Panc1 (cell line): ENCODE measurements around the gene S100A12. TPM values are rescaled to one million over a fixed set of nuclear protein-coding genes. Genes with fewer than 3 reads are reported as not detected.

Source experiments
- ATAC-seq: fragments of 200-7000 bp; cut with Tn5 transposase; 2 replicates; pipeline ENCODE4 v1.9.1; 2020; ENCODE audit warnings: mild to moderate bottlenecking, moderate library complexity
- BruUV-seq: library from RNA; stranded (reverse); fragments of 400-500 nt; replicated peaks from 2 replicates; lab custom pipeline; 2021; lab: Mats Ljungman, UMichigan
- CTCF ChIA-PET: fragments of 300-600 bp; sonication (Branson Sonifier 250); formaldehyde crosslinking; loops from one replicate; lab custom pipeline; 2022; ENCODE audit warnings: antibody characterized with exemption; lab: Charles Lee
- POLR2A ChIA-PET: fragments of 300-600 bp; sonication (Branson Sonifier 250); formaldehyde crosslinking; loops from one replicate; lab custom pipeline; 2022; ENCODE audit warnings: antibody characterized with exemption; lab: Charles Lee
- DNase-seq: peaks from one replicate; pipeline ENCODE4 v3.0.0-alpha.2; 2010; ENCODE audit warnings: low read depth, low spot score
- H3K27ac ChIP-seq: 2 replicates; pipeline ENCODE4 v1.5.1; 2011; ENCODE audit warnings: mild to moderate bottlenecking, low read length, inconsistent platforms
- H3K27me3 ChIP-seq: fragments of 200-500 bp; sonication (Bioruptor generic); 2 replicates; pipeline ENCODE4 v1.6.0; 2014; ENCODE audit warnings: low read length, inconsistent platforms; ENCODE audit not compliant: control insufficient read depth, insufficient read depth
- H3K36me3 ChIP-seq: fragments of 200-500 bp; sonication (Bioruptor generic); 2 replicates; pipeline ENCODE4 v1.5.1; 2014; ENCODE audit warnings: inconsistent platforms, mild to moderate bottlenecking, low read length, moderate library complexity; ENCODE audit not compliant: control insufficient read depth, insufficient read depth
- H3K4me1 ChIP-seq: 2 replicates; pipeline ENCODE4 v1.5.1; 2011; ENCODE audit warnings: inconsistent platforms, mild to moderate bottlenecking, low read length, moderate library complexity; ENCODE audit not compliant: control insufficient read depth, insufficient read depth
- H3K4me3 ChIP-seq, 2 experiments: 2 replicates each; pipeline ENCODE4 v1.5.1; 2011 to 2012; ENCODE audit warnings: low read depth in 2 of 2, low read length in 2 of 2, mild to moderate bottlenecking in 2 of 2, inconsistent platforms in 1 of 2, moderate library complexity in 1 of 2
- H3K9me3 ChIP-seq: fragments of 200-500 bp; sonication (Bioruptor generic); 2 replicates; pipeline ENCODE4 v1.5.1; 2014; ENCODE audit warnings: low read depth, mild to moderate bottlenecking, inconsistent platforms, low read length, moderate library complexity; ENCODE audit not compliant: control insufficient read depth, insufficient read depth
- CTCF ChIP-seq: fragments of 450-650 bp; IDR thresholded peaks from 2 replicates; pipeline ENCODE4 v1.5.1; 2017; ENCODE audit warnings: mild to moderate bottlenecking
- POLR2AphosphoS5 ChIP-seq: IDR thresholded peaks from 2 replicates; pipeline ENCODE4 v1.6.1; 2012; ENCODE audit warnings: mild to moderate bottlenecking, low read depth, low read length, moderate library complexity
- REST ChIP-seq, 2 experiments: IDR thresholded peaks; 2 replicates each; pipeline ENCODE4 v1.6.1; 2011 to 2012; ENCODE audit warnings: low read depth in 2 of 2, control low read depth in 1 of 2, low read length in 1 of 2, mild to moderate bottlenecking in 1 of 2, moderate library complexity in 1 of 2; ENCODE audit not compliant: insufficient read depth in 1 of 2
- SIN3A ChIP-seq: IDR thresholded peaks from 2 replicates; pipeline ENCODE4 v1.6.1; 2012; ENCODE audit warnings: low read depth, mild to moderate bottlenecking, low read length, moderate library complexity, borderline replicate concordance; ENCODE audit not compliant: insufficient read depth
- TCF7L2 ChIP-seq: IDR thresholded peaks from 2 replicates; pipeline ENCODE4 v1.6.1; 2011; ENCODE audit warnings: mild to moderate bottlenecking, low read depth, low read length, inconsistent platforms
- in situ Hi-C: cut with HindIII; loops from 2 replicates; pipeline ENCODE4 v1.10.0; 2016; ENCODE audit warnings: low sequenced_read_pairs, low pct_unique_long_range_greater_than_20kb
- intact Hi-C: fragments of 100-400 bp; cut with micrococcal nuclease; formaldehyde crosslinking; loops from one replicate; pipeline ENCODE4 v1.10.0; 2022; ENCODE audit not compliant: unreplicated experiment
- total RNA-seq: library from RNA; stranded (reverse); gene quantifications from one replicate; pipeline ENCODE4 v1.2.1, GENCODE V29; 2021; ENCODE audit not compliant: unreplicated experiment

S100A12 gene
- total RNA-seq, 1 experiment from 2014 or later = not detected

- Histone ChIP-seq H3K36me3 (no peaks in the 10 kb centered on the region), H3K27me3 (no peaks in the 10 kb centered on the region; the same call in 1 of the 2 replicates), H3K9me3 (no peaks in the 10 kb centered on the region), H3K4me1 (no peaks in the 10 kb centered on the region), H3K4me3 (no peak overlapping the region), H3K27ac (no peak overlapping the region)
- in situ Hi-C loops (loop anchor here (10.0 to 25.0 kb wide), 2 partner anchors 136 to 254 kb away; partner anchors contain the start of genes S100A14 and S100A16), intact Hi-C loops (no loop called here)
- DNase-seq = no peak
- no peak for ATAC-seq
- TF ChIP-seq TCF7L2 = no peak
- TF ChIP-seq REST (IDR thresholded peaks at IDR 0.05; ENCODE audit: insufficient read depth in 1 of 2, low read depth in 2 of 2, low read length in 1 of 2) = no peak
- TF ChIP-seq CTCF = no peak
- no peak for TF ChIP-seq POLR2AphosphoS5
- no peak for TF ChIP-seq SIN3A
- CTCF ChIA-PET = no interaction called here
- BruUV-seq = no TSS peak
- POLR2A ChIA-PET = interaction anchor here (0.6 kb wide), 1 partner anchor 15 kb away, joined by 7 read pairs; no protein-coding TSS in a partner anchor
Measured at GRCh38 chr1:153358691-153358975, 16.8 kb downstream of the S100A12 start.

GRCh38 chr1:153357853-153358690 lies 17.3 kb downstream of the S100A12 start, which contains the start of gene S100A9:
S100A9 (plus strand) TSS chr1:153357854; CDS start chr1:153358284, 430 bp downstream.
- DNase-seq (no peak), ATAC-seq (no peak)
- no TSS peak for BruUV-seq
- H3K4me3 ChIP-seq = no peak within 1 kb of the TSS
- no peaks in the 10 kb centered on the region; the same call in 1 of the 2 replicates for H3K27me3 ChIP-seq
- H3K36me3 ChIP-seq = no peaks in the 10 kb centered on the region
- in situ Hi-C loops = loop anchor here (10.0 to 25.0 kb wide), 2 partner anchors 137 to 254 kb away; partner anchors contain the start of genes S100A14 and S100A16
- POLR2A ChIA-PET = interaction anchor here (0.6 kb wide), 1 partner anchor 15 kb away, joined by 7 read pairs; no protein-coding TSS in a partner anchor
- TF ChIP-seq SIN3A = no peak
- no peak for TF ChIP-seq POLR2AphosphoS5
- TF ChIP-seq REST (IDR thresholded peaks at IDR 0.05; ENCODE audit: insufficient read depth in 1 of 2, low read depth in 2 of 2, low read length in 1 of 2) = no peak
- TF ChIP-seq TCF7L2 = no peak
- TF ChIP-seq CTCF = no peak
- CTCF ChIA-PET = interaction anchor here (0.7 to 1.0 kb wide), 2 partner anchors 136 to 137 kb away, joined by 3 read pairs; no protein-coding TSS in a partner anchor
- H3K4me1 ChIP-seq = no peaks in the 10 kb centered on the region
- no peak within 1 kb of the TSS for H3K27ac ChIP-seq
- intact Hi-C loops = no loop called here
- no peaks in the 10 kb centered on the region for H3K9me3 ChIP-seq
